ENCODE data around the gene CNPPD1. TPM values are rescaled to one million over a fixed set of nuclear protein-coding genes. Genes with fewer than 3 reads are reported as not detected.

CNPPD1 gene
- total and polyA plus RNA-seq, 2 of the 8 experiments (the other 6 are each of a cell fraction or from before 2014, with no cell fraction given), result 32.9 to 35.9 TPM

GRCh38 chr2:219210886-219211362, 34.2 kb upstream of the CNPPD1 start:
- DNase-seq (ENCODE audit: low read depth in 1 of 2, low spot score in 2 of 2) (no peak), FAIRE-seq (no peak)
- H2BK15ac ChIP-seq (ENCODE audit: low read length), result no peak overlapping the region
- H2AFZ ChIP-seq (ENCODE audit: low read length), result no peak overlapping the region
- H3K27ac ChIP-seq (ENCODE audit: low read depth, low read length), result no peak overlapping the region
- H4K8ac ChIP-seq (ENCODE audit: extremely low read depth, insufficient read depth, low read length), result no peak overlapping the region; the same call in 1 of the 2 replicates
- no peak overlapping the region for H3K4ac ChIP-seq (replicated peaks; ENCODE audit: insufficient read length, low read depth, low read length)
- H2AK5ac ChIP-seq (ENCODE audit: low read depth, low read length), result no peak overlapping the region
- no peaks in the 10 kb centered on the region for H3K9me3 ChIP-seq (ENCODE audit: insufficient read depth in 2 of 2, low read depth in 1 of 2, low read length in 1 of 2)
- H2BK12ac ChIP-seq (ENCODE audit: low read depth, low read length), result no peak overlapping the region
- ChIA-PET CTCF (ENCODE audit: partially characterized antibody) (interaction anchor here (0.6 to 1.8 kb wide), 5 partner anchors 21 to 104 kb away, joined by 3 to 9 read pairs (median 3); partner anchors contain the start of gene CNPPD1), POLR2A (ENCODE audit: partially characterized antibody) (interaction anchor here (0.6 to 1.6 kb wide), 5 partner anchors 9 to 34 kb away, joined by 3 to 5 read pairs (median 3); partner anchors contain the start of genes GLB1L and STK16)
- H4K5ac ChIP-seq (ENCODE audit: insufficient read length, low read depth, low read length), result no peak overlapping the region
- no peaks in the 10 kb centered on the region for H3K27me3 ChIP-seq (replicated peaks in 1 of 4; ENCODE audit: control insufficient read depth in 3 of 4, extremely low read depth in 1 of 4, insufficient read depth in 3 of 4, low read length in 3 of 4)
- TF ChIP-seq SIRT6 (IDR thresholded peaks at IDR 0.05; ENCODE audit: low read length) (no peak), EGR1 (IDR thresholded peaks at IDR 0.05; ENCODE audit: borderline replicate concordance, low read depth, low read length) (no peak), MAFK (IDR thresholded peaks at IDR 0.05; ENCODE audit: low read depth, low read length) (no peak), SUZ12 (IDR thresholded peaks at IDR 0.05; ENCODE audit: low read length) (no peak), CTCF (IDR thresholded peaks at IDR 0.05; ENCODE audit: control extremely low read depth in 1 of 3, insufficient read depth in 1 of 3, low read depth in 1 of 3, low read length in 3 of 3) (no peak), ASH2L (IDR thresholded peaks at IDR 0.05; ENCODE audit: low read length) (no peak)
- TF ChIP-seq, protein P1, sequence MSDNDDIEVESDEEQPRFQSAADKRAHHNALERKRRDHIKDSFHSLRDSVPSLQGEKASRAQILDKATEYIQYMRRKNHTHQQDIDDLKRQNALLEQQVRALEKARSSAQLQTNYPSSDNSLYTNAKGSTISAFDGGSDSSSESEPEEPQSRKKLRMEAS (IDR thresholded peaks at IDR 0.05), result no peak
- H2BK5ac ChIP-seq (ENCODE audit: low read depth, low read length), result no peak overlapping the region
- peaks cover 0 to 4% of the 10 kb centered on the region in 2 experiments for H4K20me1 ChIP-seq (replicated peaks in 1 of 2; ENCODE audit: control insufficient read depth in 1 of 2, insufficient read depth in 2 of 2, low read length in 2 of 2)
- no peak overlapping the region for H2BK120ac ChIP-seq (replicated peaks; ENCODE audit: low read depth, low read length)
- no peak overlapping the region for H3K18ac ChIP-seq (ENCODE audit: extremely low read depth, low read length)
- WGBS, 2 experiments (ENCODE audit: extremely low coverage in 1 of 2, insufficient coverage in 1 of 2, insufficient read length in 1 of 2, insufficient replicate concordance in 2 of 2, low coverage in 1 of 2, low lambda C conversion rate in 2 of 2, missing lambda C conversion rate in 1 of 2), result 92% methylated on average over 9 of the region's 9 CpGs; no CpG with 5 or more reads in 1 of the 2 experiments
- peaks cover 0 to 6% (median 3%) of the 10 kb centered on the region in 4 experiments; a peak in 6 of 7 replicates for H3K4me1 ChIP-seq (replicated peaks in 1 of 4; ENCODE audit: control insufficient read depth in 3 of 4, insufficient read depth in 4 of 4, low read length in 3 of 4)
- H3K36me3 ChIP-seq (ENCODE audit: control insufficient read depth in 2 of 4, insufficient read depth in 4 of 4, low read length in 3 of 4), result peaks cover 14 to 55% (median 26%) of the 10 kb centered on the region in 4 experiments
- no peak overlapping the region for H3K14ac ChIP-seq (ENCODE audit: insufficient read length)
- H3K23ac ChIP-seq (ENCODE audit: insufficient read length), result no peak overlapping the region
- no peak overlapping the region for H2BK20ac ChIP-seq (ENCODE audit: low read length)
- no peaks in the 10 kb centered on the region for H3K79me1 ChIP-seq (ENCODE audit: low read depth, low read length)
- no peak overlapping the region for H4K91ac ChIP-seq (replicated peaks; ENCODE audit: insufficient read length, low read length)
- H3K23me2 ChIP-seq (ENCODE audit: low read depth, low read length), result peaks cover 10% of the 10 kb centered on the region
- no peaks in the 10 kb centered on the region for H3K79me2 ChIP-seq (ENCODE audit: control insufficient read depth in 1 of 2, insufficient read depth in 2 of 2, low read length in 2 of 2)
- no peak overlapping the region for H3K9ac ChIP-seq (replicated peaks in 1 of 4; ENCODE audit: extremely low read depth in 1 of 4, low read depth in 3 of 4, low read length in 3 of 4)
- H3K4me3 ChIP-seq (ENCODE audit: extremely low read depth in 1 of 4, insufficient read depth in 2 of 4, low read depth in 3 of 4, low read length in 4 of 4), result no peak overlapping the region
- no peak overlapping the region for H3K4me2 ChIP-seq (ENCODE audit: insufficient read depth in 1 of 2, low read depth in 2 of 2, low read length in 2 of 2)
- no peak overlapping the region for H3K56ac ChIP-seq (replicated peaks; ENCODE audit: insufficient read length, low read depth, low read length)

Data from H1 (cell line).